Neural progenitor cell (in vitro differentiated cells): Measurements from ENCODE around the gene CLEC7A. TPM values are rescaled to one million over a fixed set of nuclear protein-coding genes. Genes with fewer than 3 reads are reported as not detected.
A peak's percentile ranks its signal among the peaks of the same experiment; 100 is the strongest.

Experiments used
- DNase-seq: peaks from one replicate; pipeline ENCODE4 v3.0.0-alpha.2; 2016; ENCODE audit warnings: low spot score
- H2AFZ ChIP-seq: fragments of 200-600 bp; sonication (generic); replicated peaks from 2 replicates; pipeline ENCODE4 v1.6.1; 2016; ENCODE audit warnings: antibody characterized with exemption
- H3F3A ChIP-seq: fragments of 200-600 bp; sonication (generic); 2 replicates; pipeline ENCODE4 v1.6.1; 2016; ENCODE audit warnings: antibody characterized with exemption, low read depth
- H3K27ac ChIP-seq: fragments of 200-600 bp; sonication (generic); 2 replicates; pipeline ENCODE4 v1.5.1; 2016; ENCODE audit warnings: mild to moderate bottlenecking
- H3K27me3 ChIP-seq: fragments of 200-600 bp; sonication (generic); 2 replicates; pipeline ENCODE4 v1.6.1; 2016; ENCODE audit warnings: mild to moderate bottlenecking, moderate library complexity
- H3K36me3 ChIP-seq: fragments of 200-600 bp; sonication (generic); 2 replicates; pipeline ENCODE4 v1.5.1; 2016
- H3K4me1 ChIP-seq: fragments of 200-600 bp; sonication (generic); 2 replicates; pipeline ENCODE4 v1.6.1; 2016; ENCODE audit warnings: mixed run types
- H3K4me2 ChIP-seq: fragments of 200-600 bp; sonication (generic); 2 replicates; pipeline ENCODE4 v1.6.1; 2016
- H3K4me3 ChIP-seq: fragments of 200-600 bp; sonication (generic); 2 replicates; pipeline ENCODE4 v1.5.1; 2016
- H3K79me2 ChIP-seq: fragments of 200-600 bp; sonication (generic); 2 replicates; pipeline ENCODE4 v1.6.1; 2016; ENCODE audit warnings: low read depth
- H3K9ac ChIP-seq: fragments of 200-600 bp; sonication (generic); 2 replicates; pipeline ENCODE4 v1.6.1; 2016
- H3K9me3 ChIP-seq: fragments of 200-600 bp; sonication (generic); 2 replicates; pipeline ENCODE4 v1.5.1; 2016; ENCODE audit warnings: low read depth
- H4K20me1 ChIP-seq: fragments of 200-600 bp; sonication (generic); 2 replicates; pipeline ENCODE4 v1.6.1; 2016; ENCODE audit warnings: low read depth
- H3K27ac Mint-ChIP-seq: 3 replicates; pipeline ENCODE4 v1.8.0; 2021; ENCODE audit warnings: mixed read lengths
- H3K27me3 Mint-ChIP-seq: 2 replicates; pipeline ENCODE4 v1.8.0; 2022; ENCODE audit warnings: low read depth, mild to moderate bottlenecking, inconsistent platforms, moderate library complexity, mixed read lengths; ENCODE audit not compliant: insufficient read depth
- H3K36me3 Mint-ChIP-seq: 3 replicates; pipeline ENCODE4 v1.8.0; 2021; ENCODE audit warnings: mixed read lengths
- H3K4me1 Mint-ChIP-seq: 3 replicates; pipeline ENCODE4 v1.8.0; 2021; ENCODE audit warnings: mixed read lengths
- H3K4me3 Mint-ChIP-seq: 3 replicates; pipeline ENCODE4 v1.8.0; 2021; ENCODE audit warnings: mild to moderate bottlenecking, moderate library complexity, mixed read lengths
- H3K9me3 Mint-ChIP-seq: 3 replicates; pipeline ENCODE4 v1.8.0; 2020; ENCODE audit warnings: mixed read lengths
- CTCF ChIP-seq: fragments of 200-600 bp; sonication (generic); IDR thresholded peaks from 2 replicates; pipeline ENCODE4 v1.5.1; 2017; ENCODE audit warnings: antibody characterized with exemption, mild to moderate bottlenecking
- EZH2 ChIP-seq: fragments of 200-600 bp; sonication (generic); IDR thresholded peaks from 2 replicates; pipeline ENCODE4 v1.6.1; 2017; ENCODE audit warnings: antibody characterized with exemption, mild to moderate bottlenecking, moderate library complexity
- EZH2phosphoT487 ChIP-seq: fragments of 200-600 bp; sonication (generic); IDR thresholded peaks from 2 replicates; pipeline ENCODE4 v1.6.1; 2017; ENCODE audit warnings: antibody characterized with exemption
- total RNA-seq: library from RNA; depleted of rRNA; stranded (reverse); fragments of >200 nt; gene quantifications from 2 replicates; pipeline ENCODE4 v1.2.3, GENCODE V29; 2015; ENCODE audit warnings: low replicate concordance

The CLEC7A gene
- total RNA-seq, 1 donor from 2014 or later, result not detected

GRCh38 chr12:10142976-10143589, 13.1 kb upstream of the CLEC7A start:
- H3K9me3 ChIP-seq, result no peaks in the 10 kb centered on the region
- no peaks in the 10 kb centered on the region for H3K36me3 ChIP-seq
- no peaks in the 10 kb centered on the region for H3F3A ChIP-seq
- H2AFZ ChIP-seq, result no peak overlapping the region
- no peaks in the 10 kb centered on the region for H3K27me3 ChIP-seq
- H3K36me3 Mint-ChIP-seq, result no peaks in the 10 kb centered on the region
- no peaks in the 10 kb centered on the region for H3K79me2 ChIP-seq
- DNase-seq, result no peak
- no peak overlapping the region for H3K4me3 Mint-ChIP-seq
- no peak overlapping the region for H3K4me2 ChIP-seq
- no peaks in the 10 kb centered on the region for H3K4me1 ChIP-seq
- no peaks in the 10 kb centered on the region for H3K9me3 Mint-ChIP-seq
- H3K27me3 Mint-ChIP-seq, result no peaks in the 10 kb centered on the region
- no peak overlapping the region for H3K4me3 ChIP-seq
- no peak overlapping the region for H3K27ac ChIP-seq
- no peaks in the 10 kb centered on the region for H4K20me1 ChIP-seq
- H3K27ac Mint-ChIP-seq, result no peak overlapping the region
- no peak overlapping the region for H3K9ac ChIP-seq
- TF ChIP-seq EZH2, result no peak
- no peak for TF ChIP-seq EZH2phosphoT487
- TF ChIP-seq CTCF, result no peak
- H3K4me1 Mint-ChIP-seq, result no peaks in the 10 kb centered on the region

GRCh38 chr12:10140001-10140400, 10.0 kb upstream of the CLEC7A start:
- no peak overlapping the region for H3K27ac Mint-ChIP-seq

GRCh38 chr12:10136637-10137205, 6.7 kb upstream of the CLEC7A start:
- Histone ChIP-seq H3K27me3 (no peaks in the 10 kb centered on the region), H4K20me1 (no peaks in the 10 kb centered on the region), H3K36me3 (no peaks in the 10 kb centered on the region), H3F3A (no peaks in the 10 kb centered on the region), H3K9me3 (no peaks in the 10 kb centered on the region), H3K4me3 (no peak overlapping the region), H3K4me1 (no peaks in the 10 kb centered on the region), H3K9ac (no peak overlapping the region), H3K27ac (no peak overlapping the region), H2AFZ (no peak overlapping the region), H3K79me2 (no peaks in the 10 kb centered on the region), H3K4me2 (no peak overlapping the region)
- DNase-seq, result no peak
- Mint-ChIP-seq H3K4me3 (no peak overlapping the region), H3K36me3 (no peaks in the 10 kb centered on the region), H3K4me1 (peaks cover 3% of the 10 kb centered on the region), H3K27ac (no peak overlapping the region), H3K27me3 (no peaks in the 10 kb centered on the region), H3K9me3 (no peaks in the 10 kb centered on the region)
- TF ChIP-seq CTCF, result no peak
- no peak for TF ChIP-seq EZH2
- no peak for TF ChIP-seq EZH2phosphoT487

More at GRCh38 chr12:10140001-10140400, 10.0 kb upstream of the CLEC7A start:
- peak; percentile 64 for DNase-seq
- no peaks in the 10 kb centered on the region for H3F3A ChIP-seq
- H4K20me1 ChIP-seq, result no peaks in the 10 kb centered on the region
- no peaks in the 10 kb centered on the region for H3K27me3 ChIP-seq
- Mint-ChIP-seq H3K36me3 (no peaks in the 10 kb centered on the region), H3K4me3 (no peak overlapping the region), H3K9me3 (no peaks in the 10 kb centered on the region), H3K4me1 (no peaks in the 10 kb centered on the region), H3K27me3 (no peaks in the 10 kb centered on the region)
- H3K4me1 ChIP-seq, result no peaks in the 10 kb centered on the region
- no peaks in the 10 kb centered on the region for H3K36me3 ChIP-seq
- H3K4me3 ChIP-seq, result no peak overlapping the region
- H3K27ac ChIP-seq, result no peak overlapping the region
- no peak overlapping the region for H2AFZ ChIP-seq
- H3K9me3 ChIP-seq, result no peaks in the 10 kb centered on the region
- no peak for TF ChIP-seq EZH2phosphoT487
- TF ChIP-seq EZH2, result no peak
- TF ChIP-seq CTCF, result peak; percentile 72
- no peak overlapping the region for H3K4me2 ChIP-seq
- H3K79me2 ChIP-seq, result no peaks in the 10 kb centered on the region
- no peak overlapping the region for H3K9ac ChIP-seq
